Measurements from ENCODE around the gene ALDH1L2. TPM values are rescaled to one million over a fixed set of nuclear protein-coding genes. Genes with fewer than 3 reads are reported as not detected.
"Not testable (repeated sequence)": the region's sequence is repeated elsewhere in the genome, so short reads cannot be mapped to it uniquely, and the experiment has no call there.

ALDH1L2 gene
- total RNA-seq, 6 donors from 2014 or later = 1.2 to 11.6 (median 2.9) TPM

- TF ChIP-seq POLR2A (IDR thresholded peaks at IDR 0.05) = no peak
- TF ChIP-seq CTCF (IDR thresholded peaks at IDR 0.05) = no peak
- no peak for TF ChIP-seq EP300 (IDR thresholded peaks at IDR 0.05)
- TF ChIP-seq POLR2AphosphoS5 (IDR thresholded peaks at IDR 0.05) = no peak
- no peaks in the 10 kb centered on the region for H3K9me3 ChIP-seq
- H3K27ac ChIP-seq = no peak overlapping the region
- H3K4me1 ChIP-seq = peaks cover 0 to 5% (median 2%) of the 10 kb centered on the region in 4 donors
- ATAC-seq (ENCODE audit: low FRiP score in 2 of 2) (no peak), DNase-seq (no peak)
- H3K27me3 ChIP-seq = no peaks in the 10 kb centered on the region
- no peak overlapping the region for H3K4me3 ChIP-seq
- H3K36me3 ChIP-seq = no peaks in the 10 kb centered on the region
Observed at GRCh38 chr12:105102673-105103072, 18.4 kb upstream of the ALDH1L2 start.

GRCh38 chr12:105100998-105101397 lies 16.7 kb upstream of the ALDH1L2 start:
- no peak overlapping the region for H3K4me3 ChIP-seq
- DNase-seq (no peak), ATAC-seq (ENCODE audit: low FRiP score in 2 of 2) (peak in 1 of 2 donors; percentile 24)
- no peaks in the 10 kb centered on the region for H3K36me3 ChIP-seq
- TF ChIP-seq EP300 (IDR thresholded peaks at IDR 0.05) (no peak), POLR2AphosphoS5 (IDR thresholded peaks at IDR 0.05) (no peak), POLR2A (IDR thresholded peaks at IDR 0.05) (no peak), CTCF (IDR thresholded peaks at IDR 0.05) (no peak)
- H3K4me1 ChIP-seq = no peaks in the 10 kb centered on the region
- no peaks in the 10 kb centered on the region for H3K27me3 ChIP-seq
- H3K27ac ChIP-seq = no peak overlapping the region
- H3K9me3 ChIP-seq = no peaks in the 10 kb centered on the region

- no peak overlapping the region for H3K27ac ChIP-seq
- DNase-seq = no peak
- no peak overlapping the region for H3K4me3 ChIP-seq
- 82 to 86% methylated on average over 6 to 7 of the region's 7 CpGs for WGBS, 2 donors
- TF ChIP-seq POLR2AphosphoS5 (IDR thresholded peaks at IDR 0.05) = no peak
- H3K4me1 ChIP-seq = no peaks in the 10 kb centered on the region
- no peaks in the 10 kb centered on the region for H3K36me3 ChIP-seq
- no peaks in the 10 kb centered on the region for H3K27me3 ChIP-seq
- peaks cover 0 to 6% (median 3%) of the 10 kb centered on the region in 4 donors for H3K9me3 ChIP-seq
- ATAC-seq (ENCODE audit: low FRiP score in 2 of 2) = peak in 1 of 2 donors; percentile 71
Observed at GRCh38 chr12:105100207-105100985, 16.1 kb upstream of the ALDH1L2 start.

- no peaks in the 10 kb centered on the region for H3K27me3 ChIP-seq
- no peak overlapping the region for H3K4me3 ChIP-seq
- no peaks in the 10 kb centered on the region for H3K4me1 ChIP-seq
- WGBS, 2 donors = 95 to 100% methylated on average over 1 of the region's 1 CpG
- DNase-seq = no peak
- no peaks in the 10 kb centered on the region for H3K36me3 ChIP-seq
- TF ChIP-seq CTCF (IDR thresholded peaks at IDR 0.05) (no peak), EP300 (IDR thresholded peaks at IDR 0.05) (no peak), POLR2A (IDR thresholded peaks at IDR 0.05) (no peak)
- no peak overlapping the region for H3K27ac ChIP-seq
- peaks cover 0 to 15% (median 11%) of the 10 kb centered on the region in 4 donors for H3K9me3 ChIP-seq
- ATAC-seq (ENCODE audit: low FRiP score in 2 of 2) = no peak
Observed at GRCh38 chr12:105099356-105099755, 15.1 kb upstream of the ALDH1L2 start.

GRCh38 chr12:105095338-105095737 lies 11.1 kb upstream of the ALDH1L2 start:
- WGBS, 2 donors = 87 to 92% methylated on average over 5 of the region's 5 CpGs

GRCh38 chr12:105092336-105092735 lies 8.1 kb upstream of the ALDH1L2 start:
- TF ChIP-seq CTCF (IDR thresholded peaks at IDR 0.05) (no peak), POLR2A (IDR thresholded peaks at IDR 0.05) (no peak), POLR2AphosphoS5 (IDR thresholded peaks at IDR 0.05) (no peak), EP300 (IDR thresholded peaks at IDR 0.05) (no peak)
- Histone ChIP-seq H3K9me3 (peaks cover 0 to 15% (median 11%) of the 10 kb centered on the region in 4 donors), H3K27me3 (no peaks in the 10 kb centered on the region), H3K27ac (no peak overlapping the region), H3K36me3 (no peaks in the 10 kb centered on the region), H3K4me1 (no peaks in the 10 kb centered on the region), H3K4me3 (no peak overlapping the region)
- DNase-seq (no peak), ATAC-seq (ENCODE audit: low FRiP score in 2 of 2) (no peak)
- 57 to 64% methylated on average over 13 of the region's 13 CpGs for WGBS, 2 donors

More at GRCh38 chr12:105095338-105095737, 11.1 kb upstream of the ALDH1L2 start:
- not testable (repeated sequence) for H3K4me3 ChIP-seq; DNase-seq; H3K4me1 ChIP-seq; H3K27me3 ChIP-seq; H3K36me3 ChIP-seq; H3K27ac ChIP-seq; ATAC-seq (ENCODE audit: low FRiP score in 2 of 2)
- H3K9me3 ChIP-seq = peaks cover 0 to 15% (median 11%) of the 10 kb centered on the region in 4 donors

All from upper lobe of left lung (tissue), 6 donors.